ENCODE data around the gene OR52K2. TPM values are rescaled to one million over a fixed set of nuclear protein-coding genes. Genes with fewer than 3 reads are reported as not detected.

The OR52K2 gene
- total and polyA plus RNA-seq, 2 experiments from 2014 or later, result not detected

GRCh38 chr11:4482445-4482844 is 33.4 kb downstream of the OR52K2 start, which contains the start of gene OR52K1:
OR52K1 (plus strand) TSS chr11:4482646; CDS start chr11:4488901, 6,255 bp downstream.
- peaks cover 11% of the 10 kb centered on the region; the same call in 2 of the 3 replicates for H3K4me1 Mint-ChIP-seq
- TF ChIP-seq CREB1 (CRISPR knock-in tag; IDR thresholded peaks at IDR 0.05; ENCODE audit: low read depth), result no peak
- no peak for TF ChIP-seq ETS1 (IDR thresholded peaks at IDR 0.05)
- TF ChIP-seq, protein P1, sequence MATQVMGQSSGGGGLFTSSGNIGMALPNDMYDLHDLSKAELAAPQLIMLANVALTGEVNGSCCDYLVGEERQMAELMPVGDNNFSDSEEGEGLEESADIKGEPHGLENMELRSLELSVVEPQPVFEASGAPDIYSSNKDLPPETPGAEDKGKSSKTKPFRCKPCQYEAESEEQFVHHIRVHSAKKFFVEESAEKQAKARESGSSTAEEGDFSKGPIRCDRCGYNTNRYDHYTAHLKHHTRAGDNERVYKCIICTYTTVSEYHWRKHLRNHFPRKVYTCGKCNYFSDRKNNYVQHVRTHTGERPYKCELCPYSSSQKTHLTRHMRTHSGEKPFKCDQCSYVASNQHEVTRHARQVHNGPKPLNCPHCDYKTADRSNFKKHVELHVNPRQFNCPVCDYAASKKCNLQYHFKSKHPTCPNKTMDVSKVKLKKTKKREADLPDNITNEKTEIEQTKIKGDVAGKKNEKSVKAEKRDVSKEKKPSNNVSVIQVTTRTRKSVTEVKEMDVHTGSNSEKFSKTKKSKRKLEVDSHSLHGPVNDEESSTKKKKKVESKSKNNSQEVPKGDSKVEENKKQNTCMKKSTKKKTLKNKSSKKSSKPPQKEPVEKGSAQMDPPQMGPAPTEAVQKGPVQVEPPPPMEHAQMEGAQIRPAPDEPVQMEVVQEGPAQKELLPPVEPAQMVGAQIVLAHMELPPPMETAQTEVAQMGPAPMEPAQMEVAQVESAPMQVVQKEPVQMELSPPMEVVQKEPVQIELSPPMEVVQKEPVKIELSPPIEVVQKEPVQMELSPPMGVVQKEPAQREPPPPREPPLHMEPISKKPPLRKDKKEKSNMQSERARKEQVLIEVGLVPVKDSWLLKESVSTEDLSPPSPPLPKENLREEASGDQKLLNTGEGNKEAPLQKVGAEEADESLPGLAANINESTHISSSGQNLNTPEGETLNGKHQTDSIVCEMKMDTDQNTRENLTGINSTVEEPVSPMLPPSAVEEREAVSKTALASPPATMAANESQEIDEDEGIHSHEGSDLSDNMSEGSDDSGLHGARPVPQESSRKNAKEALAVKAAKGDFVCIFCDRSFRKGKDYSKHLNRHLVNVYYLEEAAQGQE (IDR thresholded peaks at IDR 0.05; ENCODE audit: unreplicated experiment), result no peak
- no peak for TF ChIP-seq STAT1 (IDR thresholded peaks at IDR 0.05; ENCODE audit: unreplicated experiment)
- no peak for TF ChIP-seq JUNB (IDR thresholded peaks at IDR 0.05; ENCODE audit: unreplicated experiment)
- TF ChIP-seq NANOG (IDR thresholded peaks at IDR 0.05; ENCODE audit: borderline replicate concordance), result no peak
- no peak for TF ChIP-seq POLR2AphosphoS5 (IDR thresholded peaks at IDR 0.05; ENCODE audit: low read depth)
- no peak for TF ChIP-seq EZH2 (IDR thresholded peaks at IDR 0.05; ENCODE audit: low read depth, unreplicated experiment)
- no peak for TF ChIP-seq EZH2phosphoT487 (IDR thresholded peaks at IDR 0.05; ENCODE audit: unreplicated experiment)
- no peak for TF ChIP-seq ZNF114 (CRISPR knock-in tag; IDR thresholded peaks at IDR 0.05)
- no peak for TF ChIP-seq ZNF331 (CRISPR knock-in tag; IDR thresholded peaks at IDR 0.05; ENCODE audit: low read depth)
- no peaks in the 10 kb centered on the region for H3K27me3 ChIP-seq (ENCODE audit: insufficient read depth)
- H2AFZ ChIP-seq, result no peak within 1 kb of the TSS
- no peaks in the 10 kb centered on the region for H3K36me3 ChIP-seq (ENCODE audit: insufficient read depth)
- DNase-seq (ENCODE audit: low spot score), result no peak
- H3K27ac Mint-ChIP-seq, result no peak within 1 kb of the TSS
- no peak within 1 kb of the TSS for H3K27ac ChIP-seq (ENCODE audit: low read depth)
- no peak within 1 kb of the TSS for H3K4me3 Mint-ChIP-seq
- no peaks in the 10 kb centered on the region for H3K79me2 ChIP-seq (replicated peaks; ENCODE audit: insufficient read depth)
- H3K4me1 ChIP-seq (ENCODE audit: insufficient read depth), result peaks cover 14% of the 10 kb centered on the region
- peaks cover 9% of the 10 kb centered on the region; the same call in 1 of the 2 replicates for H3K9me2 ChIP-seq (ENCODE audit: insufficient read depth)
- ATAC-seq, result no peak
- H4K20me1 ChIP-seq (replicated peaks; ENCODE audit: insufficient read depth), result no peaks in the 10 kb centered on the region
- no peaks in the 10 kb centered on the region for H3F3A ChIP-seq (replicated peaks; ENCODE audit: low read depth)
- no peak within 1 kb of the TSS for H3K4me3 ChIP-seq
- no peak within 1 kb of the TSS for H3K4me2 ChIP-seq
- H3K9me3 Mint-ChIP-seq, result no peaks in the 10 kb centered on the region
- no peaks in the 10 kb centered on the region for H3K36me3 Mint-ChIP-seq (ENCODE audit: low read depth)
- H3K27me3 Mint-ChIP-seq (ENCODE audit: insufficient read depth, low read depth, poor library complexity), result no peaks in the 10 kb centered on the region

DNA sequence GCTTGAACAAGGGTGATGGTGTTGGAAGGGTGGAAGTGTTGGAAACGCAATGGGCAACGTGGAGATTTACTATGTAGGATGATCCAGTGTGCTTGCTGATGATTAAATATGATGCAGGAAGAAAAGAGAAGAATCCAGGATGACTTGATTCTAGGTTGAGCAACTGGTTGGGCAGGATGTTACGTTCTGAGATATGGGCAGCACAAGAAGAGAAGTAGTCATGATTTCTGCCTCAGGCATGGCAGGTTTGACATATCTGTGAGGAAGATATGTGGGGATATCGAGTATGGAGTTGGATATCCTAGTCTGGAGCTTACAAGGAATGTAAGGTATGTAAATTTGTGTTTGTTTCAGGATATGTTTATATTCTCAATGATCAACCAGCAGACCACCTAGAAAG is 35.2 kb downstream of the OR52K2 start:
- ATAC-seq, result no peak
- no peak overlapping the region for H3K27ac ChIP-seq (ENCODE audit: low read depth)
- no peak overlapping the region for H3K27ac Mint-ChIP-seq
- H3K9me2 ChIP-seq (ENCODE audit: insufficient read depth), result peaks cover 9% of the 10 kb centered on the region; the same call in 1 of the 2 replicates
- peaks cover 11% of the 10 kb centered on the region; the same call in 2 of the 3 replicates for H3K4me1 Mint-ChIP-seq
- no peaks in the 10 kb centered on the region for H3K27me3 ChIP-seq (ENCODE audit: insufficient read depth)
- no peaks in the 10 kb centered on the region for H3K36me3 Mint-ChIP-seq (ENCODE audit: low read depth)
- no peak for DNase-seq (ENCODE audit: low spot score)
- H2AFZ ChIP-seq, result no peak overlapping the region
- no peaks in the 10 kb centered on the region for H3K36me3 ChIP-seq (ENCODE audit: insufficient read depth)
- no peaks in the 10 kb centered on the region for H3K27me3 Mint-ChIP-seq (ENCODE audit: insufficient read depth, low read depth, poor library complexity)
- no peak overlapping the region for H3K4me3 ChIP-seq
- H3K9me3 Mint-ChIP-seq, result no peaks in the 10 kb centered on the region
- H3K4me3 Mint-ChIP-seq, result no peak overlapping the region
- no peaks in the 10 kb centered on the region for H3F3A ChIP-seq (replicated peaks; ENCODE audit: low read depth)
- peaks cover 14% of the 10 kb centered on the region for H3K4me1 ChIP-seq (ENCODE audit: insufficient read depth)
- no peaks in the 10 kb centered on the region for H3K79me2 ChIP-seq (replicated peaks; ENCODE audit: insufficient read depth)
- H3K4me2 ChIP-seq, result no peak overlapping the region
- H4K20me1 ChIP-seq (replicated peaks; ENCODE audit: insufficient read depth), result no peaks in the 10 kb centered on the region
- no peak for TF ChIP-seq EZH2 (IDR thresholded peaks at IDR 0.05; ENCODE audit: low read depth, unreplicated experiment)
- TF ChIP-seq, protein P2, sequence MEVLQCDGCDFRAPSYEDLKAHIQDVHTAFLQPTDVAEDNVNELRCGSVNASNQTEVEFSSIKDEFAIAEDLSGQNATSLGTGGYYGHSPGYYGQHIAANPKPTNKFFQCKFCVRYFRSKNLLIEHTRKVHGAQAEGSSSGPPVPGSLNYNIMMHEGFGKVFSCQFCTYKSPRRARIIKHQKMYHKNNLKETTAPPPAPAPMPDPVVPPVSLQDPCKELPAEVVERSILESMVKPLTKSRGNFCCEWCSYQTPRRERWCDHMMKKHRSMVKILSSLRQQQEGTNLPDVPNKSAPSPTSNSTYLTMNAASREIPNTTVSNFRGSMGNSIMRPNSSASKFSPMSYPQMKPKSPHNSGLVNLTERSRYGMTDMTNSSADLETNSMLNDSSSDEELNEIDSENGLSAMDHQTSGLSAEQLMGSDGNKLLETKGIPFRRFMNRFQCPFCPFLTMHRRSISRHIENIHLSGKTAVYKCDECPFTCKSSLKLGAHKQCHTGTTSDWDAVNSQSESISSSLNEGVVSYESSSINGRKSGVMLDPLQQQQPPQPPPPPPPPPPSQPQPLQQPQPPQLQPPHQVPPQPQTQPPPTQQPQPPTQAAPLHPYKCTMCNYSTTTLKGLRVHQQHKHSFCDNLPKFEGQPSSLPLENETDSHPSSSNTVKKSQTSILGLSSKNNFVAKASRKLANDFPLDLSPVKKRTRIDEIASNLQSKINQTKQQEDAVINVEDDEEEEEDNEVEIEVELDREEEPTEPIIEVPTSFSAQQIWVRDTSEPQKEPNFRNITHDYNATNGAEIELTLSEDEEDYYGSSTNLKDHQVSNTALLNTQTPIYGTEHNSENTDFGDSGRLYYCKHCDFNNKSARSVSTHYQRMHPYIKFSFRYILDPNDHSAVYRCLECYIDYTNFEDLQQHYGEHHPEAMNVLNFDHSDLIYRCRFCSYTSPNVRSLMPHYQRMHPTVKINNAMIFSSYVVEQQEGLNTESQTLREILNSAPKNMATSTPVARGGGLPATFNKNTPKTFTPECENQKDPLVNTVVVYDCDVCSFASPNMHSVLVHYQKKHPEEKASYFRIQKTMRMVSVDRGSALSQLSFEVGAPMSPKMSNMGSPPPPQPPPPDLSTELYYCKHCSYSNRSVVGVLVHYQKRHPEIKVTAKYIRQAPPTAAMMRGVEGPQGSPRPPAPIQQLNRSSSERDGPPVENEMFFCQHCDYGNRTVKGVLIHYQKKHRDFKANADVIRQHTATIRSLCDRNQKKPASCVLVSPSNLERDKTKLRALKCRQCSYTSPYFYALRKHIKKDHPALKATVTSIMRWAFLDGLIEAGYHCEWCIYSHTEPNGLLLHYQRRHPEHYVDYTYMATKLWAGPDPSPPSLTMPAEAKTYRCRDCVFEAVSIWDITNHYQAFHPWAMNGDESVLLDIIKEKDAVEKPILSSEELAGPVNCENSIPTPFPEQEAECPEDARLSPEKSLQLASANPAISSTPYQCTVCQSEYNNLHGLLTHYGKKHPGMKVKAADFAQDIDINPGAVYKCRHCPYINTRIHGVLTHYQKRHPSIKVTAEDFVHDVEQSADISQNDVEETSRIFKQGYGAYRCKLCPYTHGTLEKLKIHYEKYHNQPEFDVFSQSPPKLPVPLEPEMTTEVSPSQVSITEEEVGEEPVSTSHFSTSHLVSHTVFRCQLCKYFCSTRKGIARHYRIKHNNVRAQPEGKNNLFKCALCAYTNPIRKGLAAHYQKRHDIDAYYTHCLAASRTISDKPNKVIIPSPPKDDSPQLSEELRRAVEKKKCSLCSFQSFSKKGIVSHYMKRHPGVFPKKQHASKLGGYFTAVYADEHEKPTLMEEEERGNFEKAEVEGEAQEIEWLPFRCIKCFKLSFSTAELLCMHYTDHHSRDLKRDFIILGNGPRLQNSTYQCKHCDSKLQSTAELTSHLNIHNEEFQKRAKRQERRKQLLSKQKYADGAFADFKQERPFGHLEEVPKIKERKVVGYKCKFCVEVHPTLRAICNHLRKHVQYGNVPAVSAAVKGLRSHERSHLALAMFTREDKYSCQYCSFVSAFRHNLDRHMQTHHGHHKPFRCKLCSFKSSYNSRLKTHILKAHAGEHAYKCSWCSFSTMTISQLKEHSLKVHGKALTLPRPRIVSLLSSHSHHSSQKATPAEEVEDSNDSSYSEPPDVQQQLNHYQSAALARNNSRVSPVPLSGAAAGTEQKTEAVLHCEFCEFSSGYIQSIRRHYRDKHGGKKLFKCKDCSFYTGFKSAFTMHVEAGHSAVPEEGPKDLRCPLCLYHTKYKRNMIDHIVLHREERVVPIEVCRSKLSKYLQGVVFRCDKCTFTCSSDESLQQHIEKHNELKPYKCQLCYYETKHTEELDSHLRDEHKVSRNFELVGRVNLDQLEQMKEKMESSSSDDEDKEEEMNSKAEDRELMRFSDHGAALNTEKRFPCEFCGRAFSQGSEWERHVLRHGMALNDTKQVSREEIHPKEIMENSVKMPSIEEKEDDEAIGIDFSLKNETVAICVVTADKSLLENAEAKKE (CRISPR knock-in tag; IDR thresholded peaks at IDR 0.05), result no peak

Data from GM23338 (cell line).